ENCODE measurements around the gene ITGB3.

DNA sequence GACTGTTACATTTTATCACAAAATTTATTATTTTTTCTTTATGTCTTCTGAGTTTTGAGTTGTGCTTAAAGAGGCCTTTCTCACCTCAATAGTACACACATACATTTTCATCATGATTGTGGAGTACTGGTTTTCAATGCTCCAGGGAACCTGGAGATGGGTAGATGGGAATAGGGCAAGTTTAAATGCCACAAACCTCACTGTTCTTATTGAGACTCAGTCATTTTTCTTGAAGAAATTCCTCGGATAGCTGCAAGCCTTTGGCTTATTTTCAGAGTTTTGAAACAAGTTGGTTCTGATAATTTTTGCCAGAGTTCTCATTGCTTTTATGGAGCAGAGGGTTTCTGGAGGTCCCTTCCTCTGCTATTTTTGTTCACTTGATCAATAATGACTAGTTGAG lies 105.0 kb downstream of the ITGB3 start:
- TF ChIP-seq EP300 (IDR thresholded peaks at IDR 0.05), result no peak
- TF ChIP-seq, protein P1, sequence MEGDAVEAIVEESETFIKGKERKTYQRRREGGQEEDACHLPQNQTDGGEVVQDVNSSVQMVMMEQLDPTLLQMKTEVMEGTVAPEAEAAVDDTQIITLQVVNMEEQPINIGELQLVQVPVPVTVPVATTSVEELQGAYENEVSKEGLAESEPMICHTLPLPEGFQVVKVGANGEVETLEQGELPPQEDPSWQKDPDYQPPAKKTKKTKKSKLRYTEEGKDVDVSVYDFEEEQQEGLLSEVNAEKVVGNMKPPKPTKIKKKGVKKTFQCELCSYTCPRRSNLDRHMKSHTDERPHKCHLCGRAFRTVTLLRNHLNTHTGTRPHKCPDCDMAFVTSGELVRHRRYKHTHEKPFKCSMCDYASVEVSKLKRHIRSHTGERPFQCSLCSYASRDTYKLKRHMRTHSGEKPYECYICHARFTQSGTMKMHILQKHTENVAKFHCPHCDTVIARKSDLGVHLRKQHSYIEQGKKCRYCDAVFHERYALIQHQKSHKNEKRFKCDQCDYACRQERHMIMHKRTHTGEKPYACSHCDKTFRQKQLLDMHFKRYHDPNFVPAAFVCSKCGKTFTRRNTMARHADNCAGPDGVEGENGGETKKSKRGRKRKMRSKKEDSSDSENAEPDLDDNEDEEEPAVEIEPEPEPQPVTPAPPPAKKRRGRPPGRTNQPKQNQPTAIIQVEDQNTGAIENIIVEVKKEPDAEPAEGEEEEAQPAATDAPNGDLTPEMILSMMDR (IDR thresholded peaks at IDR 0.05), result no peak
- TF ChIP-seq POLR2A (IDR thresholded peaks at IDR 0.05; ENCODE audit: low read depth), result no peak
- no peak for TF ChIP-seq POLR2AphosphoS5 (IDR thresholded peaks at IDR 0.05)

Measured in esophagus muscularis mucosa (tissue), 4 donors.